Measurements from ENCODE around the gene KLRK1.

KLRK1 gene

GRCh38 chr12:10385166-10385613, 4.7 kb downstream of the KLRK1 start (continued):
- TF ChIP-seq ZNF704 (tag by site-specific recombination; IDR thresholded peaks at IDR 0.05) (no peak), ZNF112 (tag by site-specific recombination; IDR thresholded peaks at IDR 0.05) (peak; percentile 83)

GRCh38 chr12:10384191-10384590, 5.7 kb downstream of the KLRK1 start:
- POLR2A ChIA-PET: interaction anchor here (1.6 kb wide), 1 partner anchor 11 kb away, joined by 3 read pairs; no protein-coding TSS in a partner anchor
- Histone ChIP-seq H3K36me3 (ENCODE audit: control insufficient read depth in 2 of 2, insufficient read depth in 1 of 2, low read length in 2 of 2) (peaks cover 4 to 12% of the 10 kb centered on the region in 2 experiments), H3K4me1 (ENCODE audit: control insufficient read depth, insufficient read depth, low read length) (no peaks in the 10 kb centered on the region), H3K4me3 (ENCODE audit: low read depth, low read length) (no peak overlapping the region), H3K27ac (ENCODE audit: extremely low read depth, low read depth, low read length) (no peak overlapping the region), H3K9me3 (ENCODE audit: control insufficient read depth, insufficient read depth, low read depth, low read length) (no peaks in the 10 kb centered on the region)
- TF ChIP-seq ZNF571 (tag by site-specific recombination; IDR thresholded peaks at IDR 0.05): no peak
- TF ChIP-seq SETDB1 (IDR thresholded peaks at IDR 0.05; ENCODE audit: insufficient read length, low read length): peak; percentile 23
- TF ChIP-seq ZNF280D (tag by site-specific recombination; IDR thresholded peaks at IDR 0.05): 0 out of 2 replicates have a peak, but pooled peaks have one; percentile 54
- CTCF ChIA-PET: interaction anchor here (0.6 kb wide), 1 partner anchor 672 kb away, joined by 3 read pairs; no protein-coding TSS in a partner anchor

- POLR2A ChIA-PET: no interaction called here
- Histone ChIP-seq H3K36me3 (ENCODE audit: control insufficient read depth in 2 of 2, insufficient read depth in 1 of 2, low read length in 2 of 2) (peaks cover 15 to 21% of the 10 kb centered on the region in 2 experiments), H3K27ac (ENCODE audit: extremely low read depth, low read depth, low read length) (no peak overlapping the region), H3K4me3 (ENCODE audit: low read depth, low read length) (no peak overlapping the region), H3K9me3 (ENCODE audit: control insufficient read depth, insufficient read depth, low read depth, low read length) (no peaks in the 10 kb centered on the region), H3K4me1 (ENCODE audit: control insufficient read depth, insufficient read depth, low read length) (no peaks in the 10 kb centered on the region)
- CTCF ChIA-PET: no interaction called here
- TF ChIP-seq ZNF677 (tag by site-specific recombination; IDR thresholded peaks at IDR 0.05) (no peak), ZEB2 (tag by site-specific recombination; IDR thresholded peaks at IDR 0.05) (no peak), ZBTB49 (tag by site-specific recombination; IDR thresholded peaks at IDR 0.05; ENCODE audit: low read depth) (no peak), ZNF112 (tag by site-specific recombination; IDR thresholded peaks at IDR 0.05) (no peak), IKZF3 (tag by site-specific recombination; IDR thresholded peaks at IDR 0.05) (no peak), ZNF501 (tag by site-specific recombination; IDR thresholded peaks at IDR 0.05) (no peak), ZNF280D (tag by site-specific recombination; IDR thresholded peaks at IDR 0.05) (no peak), ZNF600 (tag by site-specific recombination; IDR thresholded peaks at IDR 0.05) (no peak), ZFP69B (tag by site-specific recombination; IDR thresholded peaks at IDR 0.05) (no peak), ZNF140 (tag by site-specific recombination; IDR thresholded peaks at IDR 0.05) (no peak), ZNF768 (tag by site-specific recombination; IDR thresholded peaks at IDR 0.05) (no peak), ZNF707 (tag by site-specific recombination; IDR thresholded peaks at IDR 0.05) (no peak), ZNF350 (tag by site-specific recombination; IDR thresholded peaks at IDR 0.05) (no peak), ZNF624 (tag by site-specific recombination; IDR thresholded peaks at IDR 0.05) (no peak), ZNF280C (tag by site-specific recombination; IDR thresholded peaks at IDR 0.05) (no peak)
Observed at GRCh38 chr12:10381928-10382628, 7.8 kb downstream of the KLRK1 start.

Data from HEK293 (cell line).